ENCODE data around the gene ABHD12B. TPM values are rescaled to one million over a fixed set of nuclear protein-coding genes. Genes with fewer than 3 reads are reported as not detected.

ABHD12B gene
- total and polyA plus RNA-seq, 5 experiments from 2014 or later: not detected

DNA sequence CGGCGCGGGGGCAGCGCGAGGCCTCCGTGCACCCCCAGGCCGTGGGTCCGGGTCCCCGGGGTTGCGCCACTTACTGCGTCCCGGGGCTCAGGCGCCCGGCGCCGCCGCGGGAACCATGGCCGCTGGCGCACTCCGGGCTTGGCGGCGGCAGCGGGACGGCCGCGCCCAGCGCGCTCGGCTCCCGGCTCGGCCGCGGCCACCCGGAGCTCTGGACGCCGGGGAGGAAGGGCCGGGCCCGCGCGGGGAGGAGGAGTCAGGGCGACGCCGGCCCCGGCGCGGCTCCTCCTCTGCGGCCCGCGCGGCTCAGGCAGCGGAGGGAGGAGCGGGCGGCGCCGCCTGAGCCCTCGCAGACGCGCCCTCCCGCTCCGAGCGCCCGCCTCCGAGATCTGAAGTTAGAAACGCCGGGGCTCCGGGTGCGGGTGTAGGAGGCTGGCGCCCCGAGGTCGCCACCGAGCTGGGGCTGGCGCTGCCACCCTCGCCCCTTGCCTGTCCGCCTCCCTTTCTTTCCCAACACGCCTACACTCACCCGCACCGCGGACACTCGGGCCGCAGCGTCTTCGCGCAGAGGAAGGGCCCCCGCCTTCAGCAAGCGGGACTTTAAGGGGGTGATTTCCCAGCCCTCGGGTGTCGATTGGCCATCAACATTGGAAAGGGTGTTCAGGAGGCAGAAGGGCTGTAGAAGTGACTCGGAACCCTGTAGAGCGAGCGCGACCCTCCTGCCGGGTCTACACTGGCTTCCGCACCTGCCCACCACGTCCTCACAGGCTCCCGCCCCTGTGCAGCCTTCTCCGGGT lies 40.7 kb upstream of the ABHD12B start, which contains the start of gene NIN:
NIN (minus strand) TSS at position 231 of the 794 bp plus-strand sequence. CDS start 9,106 bp downstream, outside the sequence.
- peak within 1 kb of the TSS; percentile 95 to 99 (median 98) for H3K27ac Mint-ChIP-seq
- H3K36me3 Mint-ChIP-seq: peaks cover 0 to 8% (median 0%) of the 10 kb centered on the region in 3 donors
- peak; percentile 77 to 81 for ATAC-seq
- peaks cover 40 to 80% (median 70%) of the 10 kb centered on the region in 4 donors for H3K4me1 Mint-ChIP-seq
- H3K9me3 Mint-ChIP-seq: no peaks in the 10 kb centered on the region
- H3K27me3 Mint-ChIP-seq: no peaks in the 10 kb centered on the region
- DNase-seq: peak; percentile 63 to 83 (median 72)
- POLR2A ChIA-PET: interaction anchor here (1.0 to 4.8 kb wide), 12 partner anchors 10 to 1211 kb away, joined by 3 to 79 read pairs (median 8); partner anchors contain the start of genes MGAT2 and RPL36AL
- H3K4me3 Mint-ChIP-seq: peak within 1 kb of the TSS; percentile 89 to 99 (median 98)

DNA sequence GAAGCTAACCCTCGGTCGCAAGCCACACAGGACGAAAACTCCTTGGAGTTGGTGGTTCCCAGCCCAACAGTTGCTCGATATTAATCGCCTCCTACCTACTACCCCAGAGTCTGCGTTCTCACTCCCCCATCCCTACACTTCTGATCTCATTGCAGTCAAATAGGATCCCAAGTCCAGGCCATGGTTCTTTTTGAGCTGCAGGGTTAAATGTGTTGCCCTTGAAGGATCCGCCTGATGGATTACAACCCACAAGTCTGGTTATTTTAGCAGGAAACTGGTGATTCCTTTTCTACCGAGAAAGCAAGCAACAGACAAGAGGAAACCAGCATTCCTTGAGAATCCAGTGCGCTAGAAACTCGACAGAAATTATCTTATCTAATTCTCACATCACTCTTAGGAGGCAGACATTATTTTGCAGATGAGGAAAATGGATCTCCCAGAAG lies 40.1 kb upstream of the ABHD12B start:
- peaks cover 0 to 2% (median 0%) of the 10 kb centered on the region in 3 donors for H3K36me3 Mint-ChIP-seq
- H3K9me3 Mint-ChIP-seq: no peaks in the 10 kb centered on the region
- no peak for DNase-seq
- no peaks in the 10 kb centered on the region for H3K27me3 Mint-ChIP-seq
- ATAC-seq: no peak
- peaks cover 38 to 75% (median 68%) of the 10 kb centered on the region in 4 donors for H3K4me1 Mint-ChIP-seq
- peak overlapping the region; percentile 95 to 99 (median 98) for H3K27ac Mint-ChIP-seq
- POLR2A ChIA-PET: interaction anchor here (0.6 to 4.8 kb wide), 9 partner anchors 11 to 54 kb away, joined by 3 to 79 read pairs (median 15); no protein-coding TSS in a partner anchor
- peak overlapping the region; percentile 89 to 99 (median 96) for H3K4me3 Mint-ChIP-seq

DNA sequence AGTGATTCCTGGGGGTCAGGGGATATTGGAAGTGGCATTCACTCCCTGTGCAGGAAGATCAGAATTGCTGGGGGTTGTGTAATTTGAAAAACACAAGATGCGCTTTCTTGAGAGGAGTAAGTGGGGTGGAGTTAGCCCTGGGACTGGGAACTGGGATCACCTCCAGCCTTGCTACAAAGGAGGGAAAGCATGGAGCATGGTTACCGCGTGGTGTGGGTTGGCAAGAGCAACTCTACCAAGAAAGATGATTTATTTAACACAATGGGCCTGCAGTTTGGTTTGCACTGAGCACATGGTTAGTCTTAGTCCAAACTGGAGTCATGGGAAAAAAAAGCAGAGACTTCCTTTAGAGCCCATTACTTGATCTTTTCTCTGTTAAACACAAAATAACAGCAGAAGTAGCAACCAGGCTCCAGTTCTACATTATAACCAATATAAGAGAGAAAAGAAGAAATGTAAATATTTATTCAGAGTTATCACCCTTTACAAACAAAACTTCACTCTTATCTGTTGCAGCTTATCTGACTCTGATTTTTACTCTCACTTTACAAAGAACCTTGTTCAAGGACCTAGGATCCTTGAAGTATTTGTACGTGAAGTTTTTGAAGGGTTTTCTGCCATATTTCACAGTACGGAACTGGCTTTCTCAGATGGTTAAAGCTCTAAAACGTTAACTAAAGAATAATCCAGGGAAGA lies 38.8 kb upstream of the ABHD12B start:
- DNase-seq: no peak
- peak overlapping the region in 7 of 10 donors; percentile 25 to 95 (median 46) for H3K27ac Mint-ChIP-seq
- peaks cover 33 to 70% (median 58%) of the 10 kb centered on the region in 4 donors for H3K4me1 Mint-ChIP-seq
- peak overlapping the region in 8 of 10 donors; percentile 19 to 97 (median 70) for H3K4me3 Mint-ChIP-seq
- H3K27me3 Mint-ChIP-seq: no peaks in the 10 kb centered on the region
- no peaks in the 10 kb centered on the region for H3K36me3 Mint-ChIP-seq
- POLR2A ChIA-PET: interaction anchor here (1.0 to 4.5 kb wide), 2 partner anchors 11 to 26 kb away, joined by 3 to 70 read pairs; no protein-coding TSS in a partner anchor
- H3K9me3 Mint-ChIP-seq: no peaks in the 10 kb centered on the region
- ATAC-seq: no peak

DNA sequence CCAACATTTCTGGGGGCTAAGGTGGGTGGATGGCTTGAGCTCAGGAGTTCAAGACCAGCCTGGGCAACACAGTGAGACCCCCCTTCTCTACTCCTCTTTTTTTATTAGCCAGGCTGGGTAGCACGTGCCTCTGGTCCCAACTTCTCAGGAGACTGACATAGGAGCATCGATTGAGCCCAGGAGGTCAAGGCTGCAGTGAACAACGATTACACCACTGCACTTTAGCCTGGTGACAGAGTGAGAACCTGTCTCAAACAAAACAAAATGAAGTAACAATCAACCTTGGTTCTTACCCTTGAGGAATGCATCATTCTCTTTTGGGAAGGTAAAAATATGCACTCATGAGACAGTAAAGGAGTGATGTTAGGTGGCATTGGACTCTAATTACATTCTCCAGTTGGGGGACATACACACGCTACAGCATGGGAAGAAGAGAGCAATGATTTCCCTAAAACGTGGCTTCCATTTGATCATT lies 37.0 kb upstream of the ABHD12B start:
- H3K36me3 Mint-ChIP-seq: no peaks in the 10 kb centered on the region
- POLR2A ChIA-PET: interaction anchor here (0.6 to 2.4 kb wide), 5 partner anchors 12 to 49 kb away, joined by 3 to 7 read pairs (median 3); no protein-coding TSS in a partner anchor
- no peak for ATAC-seq
- peaks cover 23 to 62% (median 49%) of the 10 kb centered on the region in 4 donors for H3K4me1 Mint-ChIP-seq
- peak overlapping the region in 9 of 10 donors; percentile 40 to 68 (median 54) for H3K4me3 Mint-ChIP-seq
- DNase-seq: no peak
- H3K27ac Mint-ChIP-seq: peak overlapping the region; percentile 1 to 93 (median 90)
- no peaks in the 10 kb centered on the region for H3K27me3 Mint-ChIP-seq
- H3K9me3 Mint-ChIP-seq: no peaks in the 10 kb centered on the region

- Mint-ChIP-seq H3K4me1 (peaks cover 22 to 58% (median 48%) of the 10 kb centered on the region in 4 donors), H3K27ac (peak overlapping the region; percentile 1 to 93 (median 90)), H3K36me3 (no peaks in the 10 kb centered on the region), H3K4me3 (peak overlapping the region in 9 of 10 donors; percentile 40 to 68 (median 54)), H3K27me3 (no peaks in the 10 kb centered on the region), H3K9me3 (no peaks in the 10 kb centered on the region)
- POLR2A ChIA-PET: interaction anchor here (0.6 to 2.4 kb wide), 5 partner anchors 13 to 50 kb away, joined by 3 to 7 read pairs (median 3); no protein-coding TSS in a partner anchor
- ATAC-seq (peak in 1 of 2 donors; percentile 34), DNase-seq (peak in 7 of 10 donors; percentile 18 to 64 (median 48))
These were observed 36.6 kb upstream of the ABHD12B start for GRCh38 chr14:50835280-50835679.

- ATAC-seq (no peak), DNase-seq (no peak)
- H3K27ac Mint-ChIP-seq: peak overlapping the region in 4 of 10 donors; percentile 28 to 88 (median 39)
These were observed 35.3 kb upstream of the ABHD12B start for GRCh38 chr14:50836515-50836914.

GRCh38 chr14:50837271-50837670 lies 34.6 kb upstream of the ABHD12B start:
- no peak for ATAC-seq
- DNase-seq: no peak
- Mint-ChIP-seq H3K9me3 (no peaks in the 10 kb centered on the region), H3K4me3 (peak overlapping the region in 1 of 10 donors; percentile 45), H3K27me3 (no peaks in the 10 kb centered on the region), H3K4me1 (peaks cover 19 to 47% (median 42%) of the 10 kb centered on the region in 4 donors), H3K36me3 (no peaks in the 10 kb centered on the region), H3K27ac (peak overlapping the region in 3 of 10 donors; percentile 20 to 80 (median 43))
- POLR2A ChIA-PET: interaction anchor here (1.0 to 1.8 kb wide), 2 partner anchors 11 to 14 kb away, joined by 3 to 6 read pairs; no protein-coding TSS in a partner anchor

More at GRCh38 chr14:50836515-50836914, 35.3 kb upstream of the ABHD12B start:
- Mint-ChIP-seq H3K4me1 (peaks cover 25 to 55% (median 48%) of the 10 kb centered on the region in 4 donors), H3K27me3 (no peaks in the 10 kb centered on the region), H3K4me3 (no peak overlapping the region), H3K9me3 (no peaks in the 10 kb centered on the region), H3K36me3 (no peaks in the 10 kb centered on the region)
- POLR2A ChIA-PET: interaction anchor here (0.7 to 2.4 kb wide), 4 partner anchors 10 to 45 kb away, joined by 3 to 7 read pairs (median 4); no protein-coding TSS in a partner anchor

DNA sequence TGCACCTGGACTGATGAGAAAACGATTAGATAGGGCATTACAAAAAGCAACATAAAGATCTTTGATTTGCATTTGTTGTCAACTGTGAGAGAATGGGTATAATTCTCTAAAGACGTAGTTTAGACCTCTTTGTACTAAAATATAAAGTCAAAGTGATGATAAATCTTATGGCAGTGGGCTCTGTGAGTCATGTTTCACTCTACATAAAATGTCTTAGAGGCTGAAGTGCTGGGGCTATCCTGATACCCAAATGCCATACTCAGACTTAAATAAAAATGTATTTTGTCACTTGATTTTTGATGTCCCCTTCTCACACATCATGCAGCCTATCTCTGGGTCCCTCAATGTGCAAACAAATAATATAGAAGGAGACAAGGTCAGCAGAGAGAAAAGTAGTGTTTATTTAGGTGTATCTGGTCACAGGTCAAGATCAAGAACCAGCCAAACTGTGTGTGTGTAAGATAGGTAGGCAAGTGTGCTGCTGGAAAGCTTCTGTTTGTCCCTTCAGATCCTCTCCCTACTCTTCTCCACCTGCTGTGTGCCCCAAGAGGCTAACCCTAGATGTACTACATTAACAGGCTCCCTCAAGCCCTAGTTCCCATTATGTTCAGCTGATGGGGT lies 33.9 kb upstream of the ABHD12B start:
- POLR2A ChIA-PET: interaction anchor here (1.8 kb wide), 1 partner anchor 11 kb away, joined by 6 read pairs; no protein-coding TSS in a partner anchor
- no peaks in the 10 kb centered on the region for H3K36me3 Mint-ChIP-seq
- ATAC-seq (no peak), DNase-seq (no peak)
- H3K27me3 Mint-ChIP-seq: no peaks in the 10 kb centered on the region
- H3K9me3 Mint-ChIP-seq: no peaks in the 10 kb centered on the region
- peaks cover 13 to 42% (median 38%) of the 10 kb centered on the region in 4 donors for H3K4me1 Mint-ChIP-seq
- H3K4me3 Mint-ChIP-seq: no peak overlapping the region
- peak overlapping the region in 2 of 10 donors; percentile 20 to 39 for H3K27ac Mint-ChIP-seq

DNA sequence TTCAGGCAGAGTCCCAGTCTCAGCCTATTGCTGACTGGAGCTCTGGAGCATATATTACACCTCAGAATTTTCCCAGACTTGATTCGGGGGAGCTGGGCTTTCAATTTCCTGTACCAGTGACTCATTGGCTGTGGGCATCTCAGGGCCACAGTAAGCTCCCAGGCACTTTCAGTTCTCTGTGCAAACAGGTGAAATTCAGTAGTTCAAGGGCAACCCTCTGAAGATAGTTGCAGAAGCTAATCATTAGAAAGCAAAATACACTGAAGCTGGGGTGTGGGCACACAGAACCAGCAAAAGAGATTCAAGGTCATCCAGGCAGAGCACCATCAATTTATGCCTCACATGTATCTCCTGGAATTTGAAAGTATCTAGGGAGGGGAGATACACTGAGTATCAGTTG lies 32.8 kb upstream of the ABHD12B start:
- Mint-ChIP-seq H3K9me3 (no peaks in the 10 kb centered on the region), H3K36me3 (no peaks in the 10 kb centered on the region), H3K4me1 (peaks cover 11 to 42% (median 38%) of the 10 kb centered on the region in 4 donors), H3K27me3 (no peaks in the 10 kb centered on the region), H3K27ac (peak overlapping the region in 3 of 10 donors; percentile 0 to 47 (median 3)), H3K4me3 (no peak overlapping the region)
- ATAC-seq (no peak), DNase-seq (no peak)
- POLR2A ChIA-PET: interaction anchor here (1.4 kb wide), 1 partner anchor 13 kb away, joined by 3 read pairs; no protein-coding TSS in a partner anchor

DNA sequence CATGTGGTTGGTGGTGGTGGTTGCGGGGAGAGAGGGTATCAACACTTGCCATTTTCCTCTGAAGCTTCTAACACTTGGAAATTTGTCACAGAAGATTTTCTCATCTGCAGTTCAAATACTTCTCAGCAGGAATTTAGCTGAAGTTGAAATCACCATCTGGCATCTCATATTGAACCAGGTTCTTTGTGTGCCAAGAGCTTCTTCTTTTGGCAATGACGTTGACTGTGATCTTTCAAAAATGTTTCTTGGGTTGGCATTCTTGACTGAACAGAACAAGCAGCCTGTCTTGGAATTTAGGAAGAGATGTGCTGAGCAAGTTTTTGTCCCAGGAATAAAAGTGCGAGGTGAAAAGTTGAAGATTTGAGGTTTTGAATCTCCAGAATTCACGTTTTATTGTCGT lies 32.2 kb upstream of the ABHD12B start:
- Mint-ChIP-seq H3K4me3 (no peak overlapping the region), H3K4me1 (peaks cover 11 to 36% (median 33%) of the 10 kb centered on the region in 4 donors), H3K9me3 (no peaks in the 10 kb centered on the region), H3K27ac (no peak overlapping the region), H3K27me3 (no peaks in the 10 kb centered on the region), H3K36me3 (no peaks in the 10 kb centered on the region)
- ATAC-seq (no peak), DNase-seq (no peak)
- POLR2A ChIA-PET: interaction anchor here (1.4 kb wide), 1 partner anchor 12 kb away, joined by 3 read pairs; no protein-coding TSS in a partner anchor

DNA sequence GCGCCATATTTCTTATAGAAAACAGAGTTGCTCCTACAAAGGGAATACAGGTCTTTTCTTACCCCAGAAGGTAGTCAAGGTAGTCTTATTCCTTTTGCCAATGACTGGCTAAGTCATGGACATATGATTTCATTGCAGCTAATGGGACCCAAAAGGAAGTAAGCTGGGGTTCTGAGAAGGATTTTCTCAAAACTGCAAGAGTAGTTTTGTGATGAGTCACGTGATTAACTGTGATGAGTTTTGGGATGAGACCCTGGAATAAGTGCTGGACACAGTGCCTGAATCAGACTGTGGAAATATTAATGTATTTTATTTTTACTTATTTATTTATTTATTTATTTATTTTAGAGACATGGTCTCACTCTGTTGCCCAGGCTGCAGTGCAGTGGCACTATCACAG lies 27.5 kb upstream of the ABHD12B start:
- ATAC-seq (no peak), DNase-seq (no peak)
- no peak overlapping the region for H3K27ac Mint-ChIP-seq
- no peak overlapping the region for H3K4me3 Mint-ChIP-seq
- no peaks in the 10 kb centered on the region for H3K36me3 Mint-ChIP-seq
- H3K27me3 Mint-ChIP-seq: no peaks in the 10 kb centered on the region
- H3K9me3 Mint-ChIP-seq: no peaks in the 10 kb centered on the region
- peaks cover 3 to 9% (median 7%) of the 10 kb centered on the region in 4 donors for H3K4me1 Mint-ChIP-seq
- POLR2A ChIA-PET: no interaction called here
